ENCODE results near the gene TNIP3.

GRCh38 chr4:121108557-121108956, 55.6 kb downstream of the TNIP3 start:
- no peak for TF ChIP-seq EP300 (IDR thresholded peaks at IDR 0.05)
- no peak for TF ChIP-seq POLR2A (IDR thresholded peaks at IDR 0.05)
- TF ChIP-seq POLR2AphosphoS5 (IDR thresholded peaks at IDR 0.05) = no peak
- no peak for TF ChIP-seq CTCF (IDR thresholded peaks at IDR 0.05)
